GM23338 (cell line): ENCODE data around the gene CACNA1A.

Experiments
- CREB1 ChIP-seq: fragments of 250-450 bp; sonication (Bioruptor Pico); IDR thresholded peaks from 2 replicates; pipeline ENCODE4 v1.5.0; 2020; ENCODE audit warnings: low read depth, mild to moderate bottlenecking, moderate library complexity
- CTCF ChIP-seq, 2 experiments: fragments of 200-600 bp in 1 of 2; sonication (generic) in 1 of 2; conservative IDR thresholded peaks; 2 replicates each; pipeline versions ENCODE4 v1.5.1 to v1.6.1; 2016 to 2017; ENCODE audit warnings: antibody characterized with exemption in 2 of 2, low read depth in 2 of 2, mild to moderate bottlenecking in 2 of 2, moderate library complexity in 1 of 2
- ETS1 ChIP-seq: IDR thresholded peaks from 2 replicates; pipeline ENCODE4 v1.6.1; 2016; ENCODE audit warnings: antibody characterized with exemption
- EZH2 ChIP-seq: fragments of 200-600 bp; sonication (generic); IDR thresholded peaks from one replicate; pipeline ENCODE4 v1.8.0; 2017; ENCODE audit warnings: antibody characterized with exemption, mild to moderate bottlenecking, low read depth; ENCODE audit not compliant: unreplicated experiment
- EZH2phosphoT487 ChIP-seq: fragments of 200-600 bp; sonication (generic); IDR thresholded peaks from one replicate; pipeline ENCODE4 v1.8.1; 2018; ENCODE audit warnings: antibody characterized with exemption; ENCODE audit not compliant: unreplicated experiment
- JUNB ChIP-seq: IDR thresholded peaks from one replicate; pipeline ENCODE4 v1.6.1; 2016; ENCODE audit warnings: antibody characterized with exemption; ENCODE audit not compliant: unreplicated experiment
- POLR2AphosphoS5 ChIP-seq: IDR thresholded peaks from 2 replicates; pipeline ENCODE4 v1.6.1; 2016; ENCODE audit warnings: antibody characterized with exemption, low read depth
- REST ChIP-seq: IDR thresholded peaks from one replicate; pipeline ENCODE4 v1.6.1; 2018; ENCODE audit warnings: antibody characterized with exemption; ENCODE audit not compliant: unreplicated experiment
- STAT1 ChIP-seq: IDR thresholded peaks from one replicate; pipeline ENCODE4 v1.6.1; 2016; ENCODE audit warnings: antibody characterized with exemption; ENCODE audit not compliant: unreplicated experiment
- ZNF114 ChIP-seq: fragments of 250-450 bp; sonication (Bioruptor Pico); IDR thresholded peaks from 2 replicates; pipeline ENCODE4 v1.5.0; 2020; ENCODE audit warnings: mild to moderate bottlenecking, moderate library complexity
- ZNF331 ChIP-seq: fragments of 250-450 bp; sonication (Bioruptor Pico); IDR thresholded peaks from 2 replicates; pipeline ENCODE4 v1.5.0; 2020; ENCODE audit warnings: low read depth, mild to moderate bottlenecking, moderate library complexity
- ZNF462 ChIP-seq: fragments of 250-450 bp; sonication (Bioruptor Pico); IDR thresholded peaks from 2 replicates; pipeline ENCODE4 v1.5.0; 2020; ENCODE audit warnings: mild to moderate bottlenecking, moderate library complexity

- TF ChIP-seq CTCF (conservative IDR thresholded peaks at IDR 0.05; ENCODE audit: low read depth in 2 of 2) (no peak), REST (no peak), EZH2 (no peak), STAT1 (no peak), EZH2phosphoT487 (no peak), POLR2AphosphoS5 (no peak), ZNF114 (CRISPR knock-in tag) (no peak), CREB1 (CRISPR knock-in tag) (no peak), JUNB (no peak), ZNF462 (CRISPR knock-in tag) (no peak), ETS1 (no peak), ZNF331 (no peak)
Measured at GRCh38 chr19:13381827-13382632, 124.2 kb downstream of the CACNA1A start.
